Measurements from ENCODE around the gene DLGAP5. TPM values are rescaled to one million over a fixed set of nuclear protein-coding genes. Genes with fewer than 3 reads are reported as not detected.

The DLGAP5 gene
- total and polyA plus RNA-seq, 12 donors: 0.07 to 5.1 (median 0.41) TPM; not detected in 5

DNA sequence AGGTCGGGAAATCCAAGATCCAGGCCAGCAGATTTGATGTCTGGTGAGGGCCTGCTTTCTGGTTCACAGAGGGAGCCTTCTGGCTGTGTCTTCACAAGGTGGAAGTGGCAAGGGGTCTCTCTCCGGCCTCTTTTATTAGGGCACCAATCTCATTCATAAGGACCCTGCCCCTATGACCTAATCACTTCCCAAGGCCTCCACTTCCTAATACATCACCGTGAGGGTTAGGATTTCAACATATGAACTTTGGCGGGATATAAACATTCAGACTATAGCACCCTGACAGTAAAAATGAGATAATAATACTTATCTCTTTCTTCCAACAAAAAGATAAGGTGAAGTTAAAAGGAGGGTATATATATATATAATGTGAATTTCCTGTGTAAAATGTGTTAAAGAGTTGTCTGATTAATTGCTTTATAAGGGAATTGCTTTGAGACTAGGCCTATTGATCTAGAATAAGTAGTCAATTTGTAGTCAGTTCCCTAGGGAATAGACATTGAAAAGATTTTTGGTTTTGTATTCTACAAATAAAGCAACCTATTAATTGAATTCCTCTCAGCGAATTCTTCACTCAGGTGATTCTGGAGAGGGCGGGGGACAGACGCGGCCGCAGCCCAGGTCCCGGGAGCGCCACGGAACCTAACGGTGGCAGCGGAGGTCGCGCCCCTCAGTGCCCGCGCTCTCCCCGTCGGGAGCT, 62.8 kb downstream of the DLGAP5 start:
- DNase-seq (no peak), ATAC-seq (no peak)
- Histone ChIP-seq H3K27ac (peak overlapping the region; percentile 93 to 99 (median 97)), H3K36me3 (peaks cover 0 to 12% (median 0%) of the 10 kb centered on the region in 9 donors), H3K27me3 (no peaks in the 10 kb centered on the region), H3K4me3 (peak overlapping the region in 9 of 10 donors; percentile 67 to 96 (median 87)), H3K4me1 (peaks cover 0 to 85% (median 44%) of the 10 kb centered on the region in 9 donors), H3K9me3 (no peaks in the 10 kb centered on the region)
- intact Hi-C loops (cut with DNase I): loop anchor here in 1 of 10 donors (5.0 kb wide), 1 partner anchor 36 kb away; no protein-coding TSS in a partner anchor
- 16 to 18% methylated on average over 20 of the region's 20 CpGs for WGBS, 2 donors
- TF ChIP-seq, protein P1, sequence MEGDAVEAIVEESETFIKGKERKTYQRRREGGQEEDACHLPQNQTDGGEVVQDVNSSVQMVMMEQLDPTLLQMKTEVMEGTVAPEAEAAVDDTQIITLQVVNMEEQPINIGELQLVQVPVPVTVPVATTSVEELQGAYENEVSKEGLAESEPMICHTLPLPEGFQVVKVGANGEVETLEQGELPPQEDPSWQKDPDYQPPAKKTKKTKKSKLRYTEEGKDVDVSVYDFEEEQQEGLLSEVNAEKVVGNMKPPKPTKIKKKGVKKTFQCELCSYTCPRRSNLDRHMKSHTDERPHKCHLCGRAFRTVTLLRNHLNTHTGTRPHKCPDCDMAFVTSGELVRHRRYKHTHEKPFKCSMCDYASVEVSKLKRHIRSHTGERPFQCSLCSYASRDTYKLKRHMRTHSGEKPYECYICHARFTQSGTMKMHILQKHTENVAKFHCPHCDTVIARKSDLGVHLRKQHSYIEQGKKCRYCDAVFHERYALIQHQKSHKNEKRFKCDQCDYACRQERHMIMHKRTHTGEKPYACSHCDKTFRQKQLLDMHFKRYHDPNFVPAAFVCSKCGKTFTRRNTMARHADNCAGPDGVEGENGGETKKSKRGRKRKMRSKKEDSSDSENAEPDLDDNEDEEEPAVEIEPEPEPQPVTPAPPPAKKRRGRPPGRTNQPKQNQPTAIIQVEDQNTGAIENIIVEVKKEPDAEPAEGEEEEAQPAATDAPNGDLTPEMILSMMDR (IDR thresholded peaks at IDR 0.05): no peak

DNA sequence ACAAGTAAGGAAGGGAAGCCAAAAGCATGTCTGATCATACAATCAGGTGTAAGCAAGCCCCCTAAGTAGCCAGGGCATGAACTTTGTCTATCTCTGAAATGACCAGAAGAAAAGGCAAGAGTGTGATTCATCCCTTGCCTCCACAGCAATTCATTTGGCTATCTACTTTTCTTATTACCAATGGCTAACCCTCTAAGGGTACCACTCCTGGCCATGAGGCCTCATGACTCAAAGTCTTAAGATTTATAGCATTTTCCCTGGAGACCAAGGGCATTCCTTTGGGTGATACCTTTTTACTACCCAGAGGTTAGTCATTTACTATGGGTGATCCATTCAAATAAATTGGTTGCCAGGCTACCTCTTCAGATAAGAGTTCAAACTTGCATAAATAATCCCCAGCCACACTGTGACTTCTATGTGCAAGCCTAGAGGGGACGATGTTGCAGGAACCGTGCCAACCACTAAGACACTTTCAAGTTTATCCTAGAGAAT, 63.9 kb downstream of the DLGAP5 start:
- intact Hi-C loops (cut with DNase I): loop anchor here in 1 of 10 donors (5.0 kb wide), 1 partner anchor 35 kb away; no protein-coding TSS in a partner anchor
- TF ChIP-seq, protein P1 (IDR thresholded peaks at IDR 0.05): no peak
- Histone ChIP-seq H3K27ac (peak overlapping the region in 1 of 10 donors; percentile 98), H3K9me3 (no peaks in the 10 kb centered on the region), H3K4me3 (no peak overlapping the region), H3K4me1 (peaks cover 9 to 85% (median 44%) of the 10 kb centered on the region in 9 donors), H3K36me3 (peaks cover 0 to 2% (median 0%) of the 10 kb centered on the region in 9 donors), H3K27me3 (no peaks in the 10 kb centered on the region)
- no peak for ATAC-seq
- DNase-seq: no peak
- 55 to 64% methylated on average over 2 of the region's 2 CpGs for WGBS, 2 donors

DNA sequence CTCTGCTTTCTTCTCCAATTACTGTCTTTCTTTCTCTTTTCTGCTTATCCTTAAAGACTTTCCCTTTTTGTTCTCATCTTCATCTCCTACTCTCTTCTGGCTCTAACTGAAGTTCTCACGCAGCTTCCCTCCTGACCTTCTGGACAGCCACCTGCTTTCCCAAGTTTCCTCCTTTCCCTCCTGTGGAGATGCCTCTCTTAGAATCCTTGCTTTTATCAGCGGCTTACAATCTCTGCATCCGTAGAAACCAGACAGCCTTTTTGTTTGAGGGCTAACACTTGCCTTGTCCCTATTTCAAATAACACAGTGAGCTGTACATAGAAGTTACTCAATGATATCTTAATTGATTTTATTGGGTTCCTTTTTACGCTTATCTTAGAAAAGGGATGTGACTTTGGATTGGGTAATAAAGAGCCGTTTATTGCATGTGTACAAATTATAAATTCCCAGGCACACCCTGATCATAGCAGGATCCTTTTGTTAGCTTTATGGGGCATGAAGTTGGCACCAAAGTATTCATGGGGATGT, 64.4 kb downstream of the DLGAP5 start:
- Histone ChIP-seq H3K4me3 (no peak overlapping the region), H3K36me3 (no peaks in the 10 kb centered on the region), H3K27me3 (no peaks in the 10 kb centered on the region), H3K27ac (peak overlapping the region in 3 of 10 donors; percentile 49 to 83 (median 63)), H3K4me1 (peaks cover 9 to 85% (median 42%) of the 10 kb centered on the region in 9 donors), H3K9me3 (no peaks in the 10 kb centered on the region)
- ATAC-seq: no peak
- WGBS, 2 donors: 78 to 80% methylated on average over 5 of the region's 5 CpGs
- intact Hi-C loops (cut with DNase I): loop anchor here in 1 of 10 donors (5.0 kb wide), 1 partner anchor 35 kb away; no protein-coding TSS in a partner anchor
- TF ChIP-seq, protein P1 (IDR thresholded peaks at IDR 0.05): no peak
- no peak for DNase-seq

DNA sequence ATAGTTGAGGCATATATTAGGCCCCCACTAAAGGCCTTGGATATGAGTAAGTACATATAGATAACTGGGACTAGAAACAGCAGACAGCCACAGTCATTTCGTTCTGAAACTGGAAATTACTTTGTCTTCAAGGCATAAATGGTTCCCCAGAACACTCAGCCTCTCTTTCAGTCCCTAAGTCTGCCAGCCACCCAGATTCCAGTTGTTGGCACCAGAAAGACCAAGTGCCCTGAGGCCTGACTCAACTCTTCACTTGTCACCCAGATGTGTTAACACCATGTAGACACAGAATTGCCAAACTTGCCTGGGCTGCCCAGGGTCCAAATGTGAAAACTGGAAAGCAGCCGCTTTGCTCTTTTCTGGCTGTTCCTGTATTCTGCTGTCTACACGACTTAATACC, 65.4 kb downstream of the DLGAP5 start:
- Histone ChIP-seq H3K27me3 (no peaks in the 10 kb centered on the region), H3K4me1 (peaks cover 9 to 85% (median 39%) of the 10 kb centered on the region in 9 donors), H3K9me3 (no peaks in the 10 kb centered on the region), H3K4me3 (no peak overlapping the region), H3K36me3 (no peaks in the 10 kb centered on the region), H3K27ac (peak overlapping the region in 9 of 10 donors; percentile 4 to 83 (median 49))
- intact Hi-C loops (cut with DNase I): loop anchor here in 1 of 10 donors (5.0 kb wide), 1 partner anchor 34 kb away; no protein-coding TSS in a partner anchor
- peak in 1 of 8 donors; percentile 31 for ATAC-seq
- TF ChIP-seq, protein P1 (IDR thresholded peaks at IDR 0.05): no peak
- peak in 1 of 2 donors; percentile 18 for DNase-seq
- WGBS, 2 donors: 40 to 66% methylated on average over 3 of the region's 3 CpGs
